H1 (cell line): ENCODE measurements around the gene HIPK2. TPM values are rescaled to one million over a fixed set of nuclear protein-coding genes. Genes with fewer than 3 reads are reported as not detected.

Source experiments
- CTCF ChIA-PET: fragments of 300-600 bp; sonication (Branson Sonifier 250); formaldehyde crosslinking; loops from one replicate; lab custom pipeline; 2021; ENCODE audit not compliant: partially characterized antibody; lab: Charles Lee
- POLR2A ChIA-PET: fragments of 300-600 bp; sonication (Branson Sonifier 250); formaldehyde crosslinking; loops from one replicate; lab custom pipeline; 2021; ENCODE audit warnings: inconsistent platforms; ENCODE audit not compliant: partially characterized antibody; lab: Charles Lee
- DNase-seq, 2 experiments: peaks; one replicate each; pipeline versions ENCODE4 v3.0.0 to v3.0.0-alpha.2; 2010 to 2022; ENCODE audit warnings: low spot score in 2 of 2, low read depth in 1 of 2, mixed read lengths in 1 of 2
- FAIRE-seq: peaks from 2 replicates; lab custom pipeline; 2011; peaks lifted over from hg19 to GRCh38; lab: Jason Lieb, UNC
- H2AFZ ChIP-seq: 2 replicates; pipeline ENCODE4 v1.8.1; 2012; ENCODE audit warnings: low read length, inconsistent platforms
- H2AK5ac ChIP-seq: 2 replicates; pipeline ENCODE4 v1.6.1; 2013; ENCODE audit warnings: low read depth, low read length
- H2BK120ac ChIP-seq: replicated peaks from 2 replicates; pipeline ENCODE3; 2013; ENCODE audit warnings: low read depth, low read length, inconsistent platforms
- H2BK12ac ChIP-seq: 2 replicates; pipeline ENCODE4 v1.6.1; 2013; ENCODE audit warnings: low read depth, low read length
- H2BK15ac ChIP-seq: 2 replicates; pipeline ENCODE4 v1.6.1; 2013; ENCODE audit warnings: low read length
- H2BK20ac ChIP-seq: 2 replicates; pipeline ENCODE4 v1.6.1; 2013; ENCODE audit warnings: low read length
- H2BK5ac ChIP-seq: 2 replicates; pipeline ENCODE4 v1.6.1; 2013; ENCODE audit warnings: low read depth, low read length
- H3K14ac ChIP-seq: 2 replicates; pipeline ENCODE4 v1.6.1; 2013; ENCODE audit warnings: inconsistent platforms; ENCODE audit not compliant: insufficient read length
- H3K18ac ChIP-seq: 2 replicates; pipeline ENCODE4 v1.6.1; 2013; ENCODE audit warnings: low read length; ENCODE audit errors: extremely low read depth
- H3K23ac ChIP-seq: 2 replicates; pipeline ENCODE4 v1.6.1; 2013; ENCODE audit warnings: inconsistent platforms; ENCODE audit not compliant: insufficient read length
- H3K23me2 ChIP-seq: 2 replicates; pipeline ENCODE4 v1.6.1; 2013; ENCODE audit warnings: low read depth, low read length
- H3K27ac ChIP-seq: 2 replicates; pipeline ENCODE4 v1.6.1; 2011; ENCODE audit warnings: low read depth, low read length, inconsistent platforms
- H3K27me3 ChIP-seq, 4 experiments: replicated peaks in 1 of 4; 1 replicate in 1 of 4; 2 replicates in 3 of 4; pipeline versions ENCODE4 v1.6.1 to v1.8.1; 2011 to 2013; ENCODE audit warnings: low read length in 3 of 4, mild to moderate bottlenecking in 3 of 4, inconsistent platforms in 2 of 4, mixed read lengths in 2 of 4, moderate library complexity in 1 of 4; ENCODE audit not compliant: control insufficient read depth in 3 of 4, insufficient read depth in 3 of 4; ENCODE audit errors: extremely low read depth in 1 of 4
- H3K36me3 ChIP-seq, 4 experiments: 2 replicates each; pipeline versions ENCODE4 v1.6.1 to v1.8.1; 2011 to 2013; ENCODE audit warnings: mild to moderate bottlenecking in 4 of 4, low read length in 3 of 4, moderate library complexity in 2 of 4, control low read depth in 1 of 4, inconsistent platforms in 1 of 4; ENCODE audit not compliant: insufficient read depth in 4 of 4, control insufficient read depth in 2 of 4
- H3K4ac ChIP-seq: replicated peaks from 2 replicates; pipeline ENCODE3; 2013; ENCODE audit warnings: low read length, low read depth, mixed read lengths, inconsistent platforms; ENCODE audit not compliant: insufficient read length
- H3K4me1 ChIP-seq, 4 experiments: replicated peaks in 1 of 4; 1 replicate in 1 of 4; 2 replicates in 3 of 4; pipeline versions ENCODE4 v1.6.1 to v1.8.1; 2011 to 2013; ENCODE audit warnings: low read length in 3 of 4, inconsistent platforms in 2 of 4, mixed read lengths in 1 of 4; ENCODE audit not compliant: insufficient read depth in 4 of 4, control insufficient read depth in 3 of 4
- H3K4me2 ChIP-seq, 2 experiments: 2 replicates each; pipeline versions ENCODE4 v1.6.1 to v1.8.1; 2011 to 2013; ENCODE audit warnings: low read depth in 2 of 2, low read length in 2 of 2, control low read depth in 1 of 2, inconsistent platforms in 1 of 2, mild to moderate bottlenecking in 1 of 2; ENCODE audit not compliant: insufficient read depth in 1 of 2
- H3K4me3 ChIP-seq, 4 experiments: fragments of 200-600, 300-600 bp in 1 of 4; sonication (generic), shearing (Covaris generic), sonication (Bioruptor Twin) in 1 of 4; 2 replicates each; pipeline versions ENCODE4 v1.5.1 to v1.8.1; 2011 to 2016; ENCODE audit warnings: low read length in 4 of 4, low read depth in 3 of 4, control low read depth in 2 of 4, inconsistent platforms in 2 of 4, mild to moderate bottlenecking in 2 of 4, mixed read lengths in 1 of 4, moderate library complexity in 1 of 4; ENCODE audit not compliant: insufficient read depth in 2 of 4; ENCODE audit errors: extremely low read depth in 1 of 4
- H3K56ac ChIP-seq: replicated peaks from 2 replicates; pipeline ENCODE3; 2013; ENCODE audit warnings: low read depth, mild to moderate bottlenecking, mixed read lengths, low read length, inconsistent platforms; ENCODE audit not compliant: insufficient read length
- H3K79me1 ChIP-seq: 2 replicates; pipeline ENCODE4 v1.6.1; 2013; ENCODE audit warnings: low read depth, low read length, control low read depth
- H3K79me2 ChIP-seq, 2 experiments: 2 replicates each; pipeline versions ENCODE4 v1.6.1 to v1.8.1; 2012 to 2013; ENCODE audit warnings: low read length in 2 of 2, mild to moderate bottlenecking in 2 of 2, inconsistent platforms in 1 of 2; ENCODE audit not compliant: insufficient read depth in 2 of 2, control insufficient read depth in 1 of 2
- H3K9ac ChIP-seq, 4 experiments: replicated peaks in 1 of 4; 1 replicate in 1 of 4; 2 replicates in 3 of 4; pipeline versions ENCODE4 v1.6.1 to v1.8.1; 2011 to 2013; ENCODE audit warnings: low read depth in 3 of 4, low read length in 3 of 4, control low read depth in 2 of 4, mild to moderate bottlenecking in 2 of 4, moderate library complexity in 2 of 4, inconsistent platforms in 1 of 4; ENCODE audit errors: extremely low read depth in 1 of 4
- H3K9me3 ChIP-seq, 2 experiments: 2 replicates each; pipeline versions ENCODE4 v1.6.1 to v1.8.1; 2012 to 2013; ENCODE audit warnings: mild to moderate bottlenecking in 2 of 2, moderate library complexity in 2 of 2, control low read depth in 1 of 2, inconsistent platforms in 1 of 2, low read depth in 1 of 2, low read length in 1 of 2, mixed read lengths in 1 of 2; ENCODE audit not compliant: insufficient read depth in 2 of 2
- H4K20me1 ChIP-seq, 2 experiments: replicated peaks in 1 of 2; 2 replicates each; pipeline versions ENCODE3 to v1.8.1; 2011 to 2013; ENCODE audit warnings: inconsistent platforms in 2 of 2, low read length in 2 of 2, mild to moderate bottlenecking in 1 of 2; ENCODE audit not compliant: insufficient read depth in 2 of 2, control insufficient read depth in 1 of 2
- H4K5ac ChIP-seq: 2 replicates; pipeline ENCODE4 v1.6.1; 2013; ENCODE audit warnings: low read length, low read depth, mixed read lengths, inconsistent platforms; ENCODE audit not compliant: insufficient read length
- H4K8ac ChIP-seq: 2 replicates; pipeline ENCODE4 v1.8.0; 2013; ENCODE audit warnings: mild to moderate bottlenecking, moderate library complexity, low read length, inconsistent platforms; ENCODE audit not compliant: insufficient read depth; ENCODE audit errors: extremely low read depth
- H4K91ac ChIP-seq: replicated peaks from 2 replicates; pipeline ENCODE3; 2013; ENCODE audit warnings: low read length, mixed read lengths, inconsistent platforms; ENCODE audit not compliant: insufficient read length
- BCL11A ChIP-seq, 2 experiments: IDR thresholded peaks; one replicate each; pipeline ENCODE4 v1.6.1; 2011; ENCODE audit warnings: low read depth in 2 of 2, low read length in 2 of 2, mild to moderate bottlenecking in 2 of 2
- CTCF ChIP-seq, 3 experiments: IDR thresholded peaks; 1 replicate in 2 of 3; 2 replicates in 1 of 3; pipeline versions ENCODE4 v1.5.1 to v1.6.1; 2011; ENCODE audit warnings: low read length in 3 of 3, mild to moderate bottlenecking in 3 of 3, inconsistent platforms in 2 of 3, low read depth in 1 of 3, moderate library complexity in 1 of 3; ENCODE audit not compliant: insufficient read depth in 1 of 3; ENCODE audit errors: control extremely low read depth in 1 of 3
- E2F6 ChIP-seq: IDR thresholded peaks from 2 replicates; pipeline ENCODE4 v1.6.1; 2012; ENCODE audit warnings: inconsistent platforms
- FOSL1 ChIP-seq: IDR thresholded peaks from 2 replicates; pipeline ENCODE4 v1.6.1; 2011; ENCODE audit warnings: mild to moderate bottlenecking, low read depth, low read length, moderate library complexity; ENCODE audit not compliant: insufficient read depth
- GTF2F1 ChIP-seq: IDR thresholded peaks from 2 replicates; pipeline ENCODE4 v1.6.1; 2012; ENCODE audit warnings: low read depth, low read length, improper control_type of control experiment, borderline replicate concordance
- KDM4A ChIP-seq: IDR thresholded peaks from one replicate; pipeline ENCODE4 v1.7.1; 2012; ENCODE audit warnings: low read depth, mild to moderate bottlenecking, moderate library complexity, low read length, inconsistent platforms; ENCODE audit not compliant: severe bottlenecking
- POLR2A ChIP-seq, 2 experiments: IDR thresholded peaks; 1 replicate in 1 of 2; 2 replicates in 1 of 2; pipeline ENCODE4 v1.6.1; 2011; ENCODE audit warnings: low read depth in 2 of 2, low read length in 2 of 2, mild to moderate bottlenecking in 2 of 2; ENCODE audit errors: control extremely low read depth in 1 of 2
- POLR2AphosphoS5 ChIP-seq: IDR thresholded peaks from 2 replicates; pipeline ENCODE4 v1.6.1; 2011; ENCODE audit warnings: low read depth, low read length
- RFX5 ChIP-seq: IDR thresholded peaks from 2 replicates; pipeline ENCODE4 v1.6.1; 2011; ENCODE audit warnings: low read depth, low read length, improper control_type of control experiment, borderline replicate concordance
- SIN3A ChIP-seq, 2 experiments: IDR thresholded peaks in 1 of 2; conservative IDR thresholded peaks in 1 of 2; 2 replicates each; pipeline ENCODE4 v1.6.1; 2011 to 2012; ENCODE audit warnings: low read length in 2 of 2, improper control_type of control experiment in 1 of 2, low read depth in 1 of 2, mild to moderate bottlenecking in 1 of 2
- SIRT6 ChIP-seq: IDR thresholded peaks from one replicate; pipeline ENCODE4 v1.7.1; 2012; ENCODE audit warnings: low read length, inconsistent platforms
- WGBS, 2 experiments: shearing (Covaris generic) in 1 of 2; methylation state at CpG; one replicate each; pipeline versions ENCODE4 v1.1.6 to v1.1.7; 2013 to 2015; ENCODE audit warnings: low lambda C conversion rate in 2 of 2, mixed read lengths in 2 of 2, inconsistent platforms in 1 of 2, low coverage in 1 of 2, missing lambda C conversion rate in 1 of 2; ENCODE audit not compliant: insufficient replicate concordance in 2 of 2, insufficient coverage in 1 of 2, insufficient read length in 1 of 2; ENCODE audit errors: extremely low coverage in 1 of 2, missing lambda C conversion rate in 1 of 2; 5-methylcytosine and 5-hydroxymethylcytosine counted together
- polyA plus RNA-seq, 7 experiments: library from polyadenylated mRNA; depleted of rRNA in 3 of 7; stranded (reverse) in 5 of 7; unstranded in 2 of 7; fragments of >200 nt in 5 of 7; fragments of 200-250 nt in 2 of 7; gene quantifications; 1 replicate in 5 of 7; 2 replicates in 1 of 7; 4 replicates in 1 of 7; pipeline versions ENCODE4 v1.2.1 to v1.2.3, GENCODE V29; 2011 to 2013; ENCODE audit warnings: missing spikeins in 2 of 7, mixed read lengths in 2 of 7
- total RNA-seq: library from RNA; stranded (reverse); fragmentation: NEBNext Ultra II Directional; extraction: Animal tissue kit (Norgen Biotek cat#: 25700); gene quantifications from 2 replicates; pipeline ENCODE4 v1.2.1, GENCODE V29; 2021

HIPK2 gene
- total and polyA plus RNA-seq, 2 of the 8 experiments (the other 6 are each of a cell fraction or from before 2014, with no cell fraction given) = 8.3 to 24.3 TPM

DNA sequence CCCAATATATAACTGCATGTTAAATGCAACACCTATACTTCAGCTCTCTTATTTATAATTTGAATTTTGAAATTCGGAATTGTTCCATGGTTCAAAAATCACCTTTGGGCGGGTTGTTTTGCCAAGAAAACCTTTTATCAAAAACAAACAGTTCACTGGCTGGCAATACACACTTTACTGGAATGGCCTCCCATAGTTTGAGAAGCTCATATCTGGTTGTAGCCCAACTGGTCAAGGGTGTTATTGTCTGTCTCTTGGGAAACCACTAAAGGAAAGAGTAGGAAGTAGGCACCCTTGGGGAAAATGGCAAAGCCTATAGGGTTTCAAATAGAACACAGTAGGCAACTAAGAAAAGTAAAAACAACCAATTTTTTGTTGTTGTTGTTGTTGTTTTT, 117.9 kb downstream of the HIPK2 start:
- no peak for FAIRE-seq
- H3K27ac ChIP-seq = no peak overlapping the region
- TF ChIP-seq GTF2F1 (no peak), SIN3A (conservative IDR thresholded peaks at IDR 0.05 in 1 of 2, IDR thresholded peaks at IDR 0.05 in 1 of 2; ENCODE audit: low read depth in 1 of 2, low read length in 2 of 2) (no peak), FOSL1 (no peak), BCL11A (IDR thresholded peaks at IDR 0.05; ENCODE audit: low read depth in 2 of 2, low read length in 2 of 2) (no peak), E2F6 (no peak), RFX5 (no peak), CTCF (IDR thresholded peaks at IDR 0.05; ENCODE audit: control extremely low read depth in 1 of 3, insufficient read depth in 1 of 3, low read depth in 1 of 3, low read length in 3 of 3) (no peak), SIRT6 (no peak), KDM4A (no peak), POLR2A (IDR thresholded peaks at IDR 0.05; ENCODE audit: control extremely low read depth in 1 of 2, low read depth in 2 of 2, low read length in 2 of 2) (no peak), POLR2AphosphoS5 (no peak)

More for the DNA sequence above, 117.9 kb downstream of the HIPK2 start:
- no peak overlapping the region for H3K14ac ChIP-seq
- no peak overlapping the region for H2BK15ac ChIP-seq
- H3K79me1 ChIP-seq = no peaks in the 10 kb centered on the region
- no peak overlapping the region for H2BK5ac ChIP-seq
- H2BK120ac ChIP-seq = no peak overlapping the region
- DNase-seq = no peak
- POLR2A ChIA-PET = no interaction called here
- H3K4ac ChIP-seq = no peak overlapping the region
- H4K20me1 ChIP-seq = no peaks in the 10 kb centered on the region
- no peak overlapping the region for H3K9ac ChIP-seq
- no peaks in the 10 kb centered on the region for H3K27me3 ChIP-seq
- no peaks in the 10 kb centered on the region for H3K23me2 ChIP-seq
- no peak overlapping the region for H4K5ac ChIP-seq
- H2BK20ac ChIP-seq = no peak overlapping the region
- no peaks in the 10 kb centered on the region for H3K79me2 ChIP-seq
- no peak overlapping the region for H4K8ac ChIP-seq
- H2AFZ ChIP-seq = no peak overlapping the region
- no peak overlapping the region for H3K4me2 ChIP-seq
- no peak overlapping the region for H2AK5ac ChIP-seq
- no peak overlapping the region for H3K23ac ChIP-seq
- H3K4me3 ChIP-seq = no peak overlapping the region
- H3K36me3 ChIP-seq = no peaks in the 10 kb centered on the region
- H3K18ac ChIP-seq = no peak overlapping the region
- H3K4me1 ChIP-seq = peaks cover 1 to 19% (median 12%) of the 10 kb centered on the region in 4 experiments; a peak in 5 of 7 replicates
- H4K91ac ChIP-seq = no peak overlapping the region
- H3K56ac ChIP-seq = no peak overlapping the region
- WGBS, 2 experiments = 80% methylated on average over 2 of the region's 2 CpGs; no CpG with 5 or more reads in 1 of the 2 experiments
- CTCF ChIA-PET = interaction anchor here (0.6 to 2.0 kb wide), 11 partner anchors 10 to 192 kb away, joined by 3 to 6 read pairs (median 3); no protein-coding TSS in a partner anchor
- no peaks in the 10 kb centered on the region for H3K9me3 ChIP-seq
- H2BK12ac ChIP-seq = no peak overlapping the region; the same call in 1 of the 2 replicates
